SH-SY5Y (cell line): ENCODE measurements around the gene PRSS21.

Experiments
- GATA2 ChIP-seq: IDR thresholded peaks from 2 replicates; pipeline ENCODE4 v1.6.1; 2011; ENCODE audit warnings: mild to moderate bottlenecking, low read depth, low read length
- GATA3 ChIP-seq: IDR thresholded peaks from 2 replicates; pipeline ENCODE4 v1.6.1; 2011; ENCODE audit warnings: low read depth, mild to moderate bottlenecking, low read length, moderate library complexity

GRCh38 chr16:2767891-2768290 is 49.1 kb upstream of the PRSS21 start:
- no peak for TF ChIP-seq GATA3
- TF ChIP-seq GATA2 = no peak
